AG09319 (cell line): ENCODE data around the gene APOL5.
A peak's percentile ranks its signal among the peaks of the same experiment; 100 is the strongest.

Source experiments
- DNase-seq: peaks from one replicate; pipeline ENCODE4 v3.0.0-alpha.2; 2010; ENCODE audit warnings: low read depth; ENCODE audit errors: extremely low read depth
- CTCF ChIP-seq: IDR thresholded peaks from 2 replicates; pipeline ENCODE4 v1.5.1; 2011; ENCODE audit warnings: low read depth, mild to moderate bottlenecking, inconsistent platforms, low read length, moderate library complexity

APOL5 gene

GRCh38 chr22:35684270-35684700 is 33.4 kb upstream of the APOL5 start:
- DNase-seq: peak; percentile 29
- TF ChIP-seq CTCF: peak; percentile 59

GRCh38 chr22:35684732-35685131 is 32.9 kb upstream of the APOL5 start:
- no peak for TF ChIP-seq CTCF
- DNase-seq: no peak

GRCh38 chr22:35685731-35686130 is 31.9 kb upstream of the APOL5 start:
- DNase-seq: no peak
- no peak for TF ChIP-seq CTCF

- TF ChIP-seq CTCF: no peak
- DNase-seq: no peak
Measured at GRCh38 chr22:35686298-35686697, 31.4 kb upstream of the APOL5 start.

- no peak for TF ChIP-seq CTCF
- DNase-seq: no peak
Measured at GRCh38 chr22:35687461-35687860, 30.2 kb upstream of the APOL5 start.

- TF ChIP-seq CTCF: no peak
- DNase-seq: no peak
Measured at GRCh38 chr22:35688913-35689675, 28.6 kb upstream of the APOL5 start.

GRCh38 chr22:35690001-35690400 is 27.7 kb upstream of the APOL5 start:
- no peak for TF ChIP-seq CTCF
- DNase-seq: no peak
